Measurements from ENCODE around the gene MSANTD3.

MSANTD3 gene

DNA sequence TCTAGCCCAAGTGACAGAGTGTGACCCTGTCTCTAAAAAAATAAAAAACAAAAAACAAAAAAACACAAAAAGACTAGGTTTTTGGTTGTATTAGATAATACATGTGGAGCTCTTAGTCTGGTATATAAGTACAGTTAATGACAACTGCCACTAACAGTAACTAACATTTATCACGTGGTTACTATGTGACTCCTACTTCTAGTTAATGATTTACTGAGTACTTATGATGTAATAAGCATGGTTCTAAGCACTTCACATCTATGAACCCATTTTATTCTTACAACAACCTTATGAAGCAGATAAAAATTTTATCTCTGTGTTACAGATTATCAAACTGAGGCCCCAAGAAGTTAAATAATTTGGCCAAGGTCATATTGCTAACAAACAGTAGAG is 39.9 kb downstream of the MSANTD3 start:
- no peak for DNase-seq

DNA sequence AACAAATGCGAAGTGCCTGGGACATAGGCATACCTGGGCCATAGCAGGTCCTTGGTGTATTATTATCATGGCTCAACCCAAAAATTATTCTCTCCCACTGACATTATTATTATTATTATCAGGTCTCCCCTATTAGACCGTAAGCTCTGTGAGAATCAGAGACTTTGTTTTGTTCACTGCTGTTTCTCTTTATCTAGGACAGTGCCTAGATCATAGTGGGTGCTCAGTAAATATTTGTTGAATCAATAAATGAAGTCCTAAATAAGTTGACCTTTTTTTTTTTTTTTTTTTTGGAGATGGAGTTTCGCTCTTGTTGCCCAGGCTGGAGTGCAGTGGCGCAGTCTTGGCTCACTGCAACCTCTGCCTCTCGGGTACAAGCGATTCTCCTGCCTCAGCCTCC is 41.1 kb downstream of the MSANTD3 start:
- DNase-seq: no peak

DNA sequence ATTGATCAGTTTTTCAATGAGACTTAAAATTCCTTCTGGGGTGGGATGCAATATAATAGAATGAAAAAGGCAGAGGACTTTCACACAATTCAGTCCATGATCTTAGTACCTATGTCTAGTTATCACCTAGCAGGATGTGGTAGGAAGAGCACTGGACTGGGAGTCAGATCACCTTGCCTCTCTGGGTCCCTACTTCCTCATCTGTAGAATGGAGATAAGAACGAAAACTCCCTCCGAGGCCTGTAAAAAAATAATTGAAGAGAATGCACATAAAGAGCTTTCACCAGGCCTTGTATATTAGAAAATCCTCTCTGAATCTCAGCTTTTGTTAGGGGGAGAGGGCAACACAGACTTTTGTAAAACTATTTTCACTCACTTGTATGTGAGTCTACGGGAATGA is 45.3 kb downstream of the MSANTD3 start:
- no peak for DNase-seq

DNA sequence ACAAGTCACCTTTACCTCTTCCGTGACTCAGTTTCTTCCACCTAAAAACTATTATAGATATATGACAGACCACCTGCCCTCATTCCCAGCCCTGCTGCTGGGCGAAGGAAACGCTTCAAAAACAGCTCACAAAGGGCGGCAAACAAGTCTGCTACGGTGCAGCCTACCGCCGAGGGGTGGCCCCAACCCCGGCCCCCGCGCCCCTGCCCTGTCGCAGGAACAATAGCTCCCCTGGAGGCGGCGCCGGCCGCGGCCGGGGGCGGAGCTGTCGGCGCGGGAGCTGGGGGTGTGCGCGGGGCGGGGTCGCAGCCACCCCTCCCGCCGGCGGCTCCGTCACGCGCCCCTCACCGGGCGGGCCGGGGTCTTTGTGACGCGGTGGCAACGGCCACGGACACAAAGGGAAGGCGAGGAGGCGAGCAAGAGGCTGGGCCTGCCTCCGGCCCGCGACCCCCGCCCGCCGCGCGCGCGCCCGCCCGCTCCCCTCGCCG is 45.9 kb downstream of the MSANTD3 start, which contains the start of gene TMEFF1:
Gene TMEFF1, plus strand, starts transcription at position 362 of the 488 bp plus-strand sequence. CDS start 396 bp downstream, outside the sequence.
- peak; percentile 0 for DNase-seq

DNA sequence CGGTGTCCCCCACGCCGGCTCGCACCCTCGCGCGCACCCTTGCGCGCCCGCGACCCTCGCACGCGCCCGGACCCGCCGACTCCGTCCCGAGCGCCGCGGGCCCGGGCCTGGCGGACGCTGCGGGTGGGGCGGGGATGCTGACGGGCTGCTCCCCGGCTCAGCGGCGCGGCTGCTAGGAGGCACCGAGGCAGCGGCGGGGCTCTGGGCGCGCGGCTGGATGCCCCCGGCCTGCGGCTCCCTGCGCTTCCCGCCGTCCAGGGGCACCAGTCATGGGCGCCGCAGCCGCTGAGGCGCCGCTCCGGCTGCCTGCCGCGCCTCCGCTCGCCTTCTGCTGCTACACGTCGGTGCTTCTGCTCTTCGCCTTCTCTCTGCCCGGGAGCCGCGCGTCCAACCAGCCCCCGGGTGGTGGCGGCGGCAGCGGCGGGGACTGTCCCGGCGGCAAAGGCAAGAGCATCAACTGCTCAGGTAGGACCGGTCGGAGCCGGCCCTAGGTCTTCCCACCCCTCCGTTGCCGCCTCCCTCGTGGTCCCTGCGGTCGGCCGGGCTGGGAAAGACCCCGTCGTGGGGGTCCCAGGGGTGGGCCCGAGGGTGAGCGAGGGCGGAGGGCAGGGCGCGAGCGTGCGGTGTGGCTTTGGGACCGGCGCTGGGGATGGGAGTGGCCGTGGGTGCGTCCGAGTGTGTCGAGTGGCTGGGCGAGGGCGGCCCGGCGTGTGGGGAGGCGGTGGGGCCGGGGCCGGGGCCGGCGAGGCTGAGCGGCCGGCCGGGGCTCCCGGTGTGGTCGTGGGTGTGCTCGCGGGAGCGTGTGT is 46.5 kb downstream of the MSANTD3 start:
- DNase-seq: peak; percentile 13

DNA sequence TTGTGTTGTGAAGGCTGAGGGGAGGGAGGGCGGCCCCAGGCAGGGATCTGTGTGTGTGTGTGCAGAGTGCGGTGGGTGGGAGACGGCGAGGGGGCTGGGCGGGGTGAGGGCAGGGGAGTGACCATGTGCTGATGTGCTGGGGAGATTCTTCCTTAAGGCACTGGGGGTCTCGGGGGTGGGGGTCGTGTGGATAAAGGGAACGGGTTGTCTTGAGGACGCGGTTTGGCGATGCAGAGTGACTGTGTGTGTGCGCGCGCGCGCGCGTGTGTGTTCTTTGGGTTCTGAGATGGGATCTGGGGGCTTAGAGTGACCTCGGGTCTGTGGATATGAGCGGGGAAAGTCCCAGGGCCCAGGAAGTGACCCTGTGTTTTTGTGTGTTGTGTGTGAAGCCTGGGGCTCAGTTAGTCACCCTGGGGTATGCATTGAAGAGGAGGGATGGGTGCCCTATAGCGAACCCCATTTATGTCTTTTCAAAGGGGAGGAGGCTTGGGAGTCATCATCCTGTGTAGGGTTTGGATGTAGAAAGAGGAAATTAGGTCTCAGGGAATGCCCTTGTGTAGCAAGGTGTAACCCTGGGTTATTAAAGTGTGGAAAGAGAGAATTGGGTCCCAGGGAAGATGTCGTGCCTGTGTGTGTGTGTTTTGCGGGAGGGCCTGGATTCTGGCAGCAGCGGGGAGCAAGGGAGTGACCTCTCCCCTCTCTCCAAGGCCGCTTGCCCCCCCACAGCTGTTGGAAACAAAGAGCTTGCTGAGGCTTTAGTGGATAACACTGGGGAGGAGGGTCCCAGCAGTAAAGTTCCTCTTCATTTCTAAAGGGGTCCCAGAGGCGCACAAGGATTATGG is 47.4 kb downstream of the MSANTD3 start:
- no peak for DNase-seq

DNA sequence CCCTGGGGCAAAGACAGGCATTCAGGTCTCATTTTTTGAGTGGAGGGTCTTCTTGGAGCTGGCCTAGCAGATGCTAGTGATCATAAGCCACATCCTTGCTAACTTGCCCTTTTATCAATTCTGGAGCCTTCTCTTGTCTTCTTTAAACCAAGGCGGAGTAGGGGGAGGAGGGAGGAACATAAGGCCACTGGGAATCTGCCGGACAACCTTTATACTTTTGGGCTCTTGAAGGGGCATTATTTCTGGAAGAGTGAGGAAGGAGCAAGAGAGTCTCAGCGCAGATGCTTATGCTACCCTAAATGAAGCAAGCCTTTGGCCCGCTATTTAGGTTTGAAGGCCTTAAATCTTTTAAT is 48.0 kb downstream of the MSANTD3 start:
- no peak for DNase-seq

DNA sequence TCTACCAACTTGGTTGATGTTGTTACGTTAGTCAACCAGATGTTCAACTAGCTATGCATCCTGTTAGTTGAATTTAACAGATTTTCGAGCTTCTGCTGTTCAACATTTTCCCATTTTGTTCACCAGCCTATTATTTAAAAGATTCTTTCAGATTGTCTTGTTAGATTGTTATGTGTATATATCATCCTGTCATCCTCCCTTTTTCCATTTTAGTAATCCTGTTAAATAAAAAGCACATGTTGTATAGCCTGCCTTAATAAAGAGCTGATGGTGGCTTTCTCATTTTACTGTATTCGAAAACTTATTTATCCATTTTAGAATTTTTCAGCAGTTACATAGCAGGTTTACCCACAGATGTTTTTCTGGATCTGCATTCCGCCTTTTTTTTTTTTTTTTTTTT is 50.3 kb downstream of the MSANTD3 start:
- DNase-seq: no peak

DNA sequence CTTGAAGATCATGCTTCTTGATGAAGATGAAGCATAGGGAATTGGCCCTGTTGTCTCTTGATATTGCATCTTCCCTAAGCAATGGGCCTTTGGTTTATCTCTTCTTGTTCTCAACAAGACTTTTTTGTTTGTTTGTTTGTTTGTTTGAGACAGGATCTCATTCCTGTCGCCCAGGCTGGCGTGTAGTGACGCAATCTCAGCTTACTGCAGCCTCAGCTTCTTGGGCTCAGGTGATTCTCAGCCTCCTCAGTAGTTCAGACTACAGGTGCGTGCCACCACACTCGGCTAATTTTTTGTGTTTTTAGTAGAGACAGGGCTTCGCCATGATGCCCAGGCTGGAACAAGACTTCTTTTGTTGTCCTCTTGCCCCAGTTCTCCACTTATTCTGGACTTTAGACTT is 51.2 kb downstream of the MSANTD3 start:
- DNase-seq: no peak

DNA sequence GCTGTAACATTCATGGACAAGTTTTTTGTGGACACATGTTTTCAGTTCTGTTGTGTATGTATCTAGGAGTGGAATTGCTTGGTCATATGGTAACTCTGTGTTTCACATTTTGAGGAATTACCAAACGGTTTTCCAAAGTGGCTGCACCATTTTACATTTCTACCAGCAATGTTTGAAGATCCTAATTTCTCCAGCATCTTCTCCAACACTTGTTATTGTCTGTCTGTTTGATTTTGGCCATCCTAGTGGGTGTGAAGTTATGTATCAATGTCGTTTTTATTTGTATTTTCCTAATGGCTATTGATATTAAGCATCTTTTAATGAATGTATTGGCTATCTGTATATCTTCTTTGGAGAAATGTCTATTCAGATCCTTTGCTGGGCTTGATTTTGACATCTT is 52.9 kb downstream of the MSANTD3 start:
- no peak for DNase-seq

DNA sequence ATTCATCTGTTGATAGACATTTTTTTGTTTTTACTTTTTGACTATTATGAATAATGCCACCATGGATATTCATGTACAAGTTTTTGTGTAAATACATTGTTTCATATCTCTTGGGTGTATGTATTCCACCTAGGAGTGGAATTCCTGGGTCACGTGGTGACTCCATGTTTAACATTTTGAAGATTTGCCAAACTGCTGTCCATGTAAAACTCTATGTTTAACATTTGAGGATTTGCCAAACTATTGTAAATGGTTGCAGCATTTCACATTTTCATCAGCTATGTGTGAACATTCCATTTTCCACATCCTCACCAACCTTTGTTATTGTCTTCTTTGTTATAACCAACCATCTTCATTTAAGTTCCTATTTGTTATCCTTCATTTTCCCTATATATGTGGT is 58.3 kb downstream of the MSANTD3 start:
- DNase-seq: no peak

DNA sequence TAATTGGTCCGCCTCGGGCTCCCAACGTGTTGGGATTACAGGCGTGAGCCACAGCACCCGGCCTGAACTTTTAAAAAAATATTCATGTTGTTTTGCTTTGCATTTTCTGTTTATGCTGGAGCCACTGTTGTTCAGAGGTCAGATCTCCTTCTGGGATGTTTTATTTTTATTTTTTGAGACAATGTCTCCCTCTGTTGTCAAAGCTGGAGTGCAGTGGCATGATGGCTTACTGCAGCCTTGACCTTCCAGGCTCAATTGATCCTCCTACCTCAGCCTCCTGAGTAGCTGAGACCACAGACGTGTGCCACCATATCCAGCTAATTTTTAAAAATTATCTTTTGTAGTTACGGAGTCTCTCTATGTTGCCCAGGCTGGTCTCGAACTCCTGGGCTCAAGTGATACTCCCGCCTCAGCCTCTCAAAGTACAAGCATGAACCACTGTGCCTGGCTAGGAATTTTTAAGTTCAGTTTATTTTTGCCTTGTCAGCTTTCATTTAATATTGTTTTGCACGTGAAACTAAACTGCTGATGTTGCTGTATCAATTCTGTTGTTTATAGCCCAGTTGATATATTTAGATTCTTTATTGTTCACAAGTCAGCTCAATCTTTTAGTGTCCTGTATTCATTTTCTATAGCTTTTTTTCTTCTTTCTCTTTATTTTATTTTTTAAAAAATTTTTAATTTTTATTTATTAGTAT is 59.7 kb downstream of the MSANTD3 start:
- DNase-seq: no peak

DNA sequence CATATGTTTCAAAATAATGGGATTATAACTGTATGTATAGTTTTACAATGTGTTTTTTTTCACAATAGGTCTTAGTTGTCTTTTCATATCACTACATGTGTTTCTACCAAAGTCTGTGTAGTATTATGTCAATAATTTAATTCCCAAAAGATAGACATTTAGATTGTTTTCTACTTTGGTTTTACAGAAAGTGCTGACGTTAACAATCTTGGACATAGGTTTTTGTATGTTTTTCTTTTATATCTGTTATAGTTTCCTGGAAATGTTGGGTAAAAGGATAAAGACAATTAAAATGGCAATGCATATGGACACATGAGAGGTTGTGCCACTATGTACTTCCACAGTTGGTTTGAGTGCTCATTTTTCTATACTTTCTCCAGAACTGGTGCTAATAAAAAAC is 61.2 kb downstream of the MSANTD3 start:
- DNase-seq: no peak

DNA sequence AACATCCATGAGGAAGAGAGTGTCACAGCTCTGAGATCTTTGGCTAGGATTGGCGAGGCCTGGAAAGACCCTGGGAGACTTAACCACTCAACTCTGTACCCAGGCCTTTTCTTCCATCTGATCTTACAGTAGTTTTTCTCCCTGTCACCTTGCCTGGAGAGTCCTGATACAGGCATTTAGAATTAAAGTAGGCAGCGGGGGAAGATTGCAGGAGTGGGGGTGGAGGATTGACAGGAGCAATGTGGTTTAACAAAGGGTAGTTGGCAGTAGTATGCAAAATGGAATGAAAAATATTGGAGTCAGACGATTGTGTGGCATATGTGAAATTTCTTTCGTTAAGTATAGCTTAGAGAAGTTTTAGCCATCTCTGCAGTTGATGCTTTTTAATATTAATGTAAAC is 62.9 kb downstream of the MSANTD3 start:
- DNase-seq: no peak

DNA sequence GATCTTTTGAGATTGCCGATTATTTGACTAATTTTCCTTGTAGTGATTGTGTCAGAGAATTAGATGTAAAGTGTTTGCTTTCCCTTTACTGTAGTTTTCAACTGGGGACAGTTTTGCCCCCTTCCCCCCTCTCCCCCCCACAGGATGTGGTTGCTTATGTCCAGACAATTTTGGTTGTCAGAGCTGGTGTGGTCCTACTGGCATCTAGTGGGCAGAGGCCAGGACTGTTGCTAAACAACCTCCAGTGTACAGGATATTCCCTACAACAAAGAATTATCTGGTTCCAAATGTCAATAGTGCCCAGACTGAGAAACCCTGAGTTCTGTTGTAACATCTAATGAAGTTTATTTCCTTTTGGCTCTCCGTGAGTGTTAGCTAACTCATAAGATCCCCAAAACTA is 66.0 kb downstream of the MSANTD3 start:
- DNase-seq: no peak

DNA sequence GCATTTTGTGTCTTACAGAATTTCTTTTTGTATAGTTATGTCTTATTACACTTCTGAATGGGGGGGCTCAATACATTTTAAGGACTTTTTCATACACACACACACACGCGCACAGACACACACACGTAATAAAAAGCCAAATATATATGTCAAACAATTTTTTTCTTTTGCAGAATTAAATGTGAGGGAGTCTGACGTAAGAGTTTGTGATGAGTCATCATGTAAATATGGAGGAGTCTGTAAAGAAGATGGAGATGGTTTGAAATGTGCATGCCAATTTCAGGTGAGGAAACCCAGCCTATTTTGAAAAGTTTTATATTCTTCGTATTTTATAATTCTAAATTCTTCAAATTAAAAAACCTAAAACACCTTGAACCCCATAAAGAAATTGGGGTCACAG is 71.6 kb downstream of the MSANTD3 start:
- DNase-seq: no peak

DNA sequence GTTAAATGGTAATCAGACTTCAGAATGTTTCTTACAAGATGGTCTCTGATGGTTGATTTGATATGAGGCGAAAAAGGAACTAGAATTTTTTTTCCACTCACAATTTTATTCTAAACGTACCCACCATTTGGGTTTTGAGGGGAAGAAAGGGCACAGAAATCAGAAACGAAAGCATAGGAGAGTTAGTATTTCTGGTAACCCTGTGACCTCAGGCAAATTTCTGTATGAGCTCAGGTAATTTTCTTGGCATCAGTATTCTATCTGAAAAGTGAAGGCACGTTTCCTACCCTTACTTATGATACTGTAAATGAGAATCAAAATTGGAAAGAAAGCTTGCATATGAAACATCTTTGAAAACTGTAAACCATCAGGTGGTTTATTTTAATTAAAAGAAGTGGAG is 72.5 kb downstream of the MSANTD3 start:
- no peak for DNase-seq

DNA sequence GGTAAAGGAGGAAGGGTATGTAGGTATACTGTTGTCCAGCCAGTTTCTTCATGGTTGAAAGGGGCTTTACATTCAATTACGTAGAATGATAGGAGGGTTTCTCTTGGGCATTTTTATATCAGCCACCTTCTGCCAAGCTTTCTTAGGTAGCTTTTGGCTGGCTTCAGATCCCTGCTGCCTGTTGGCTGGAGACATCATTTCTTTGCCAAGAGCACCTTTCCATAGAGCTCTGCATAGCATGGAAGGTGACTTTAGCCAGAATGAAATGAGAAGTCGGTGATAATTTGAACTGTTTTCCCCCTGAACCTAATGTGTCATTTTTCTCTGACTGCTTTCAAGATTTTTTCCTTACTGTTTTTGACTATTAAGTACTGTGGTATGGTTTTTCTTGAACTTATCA is 72.9 kb downstream of the MSANTD3 start:
- DNase-seq: no peak

Data from stimulated activated naive CD4-positive, alpha-beta T cell treated with Interleukin-2 at 50 U/mL for 16 hours (primary cell).